Left cardiac atrium (tissue), 4 donors: ENCODE measurements around the gene HIF1A. TPM values are rescaled to one million over a fixed set of nuclear protein-coding genes. Genes with fewer than 3 reads are reported as not detected.
A peak's percentile ranks its signal among the peaks of the same experiment; 100 is the strongest.

Experiments used
- ATAC-seq, 2 donors: fragments of 200-7000 bp; cut with Tn5 transposase; one replicate each; pipeline ENCODE4 v1.9.1; 2020; ENCODE audit warnings: mild to moderate bottlenecking in 2 of 2, moderate library complexity in 2 of 2
- DNase-seq: peaks from one replicate; pipeline ENCODE4 v3.0.0-alpha.2; 2020
- intact Hi-C, 2 donors: fragments of 100-400 bp; cut with DNase I; formaldehyde crosslinking; loops; one replicate each; pipeline versions ENCODE4 v1.14.1 to v1.15.1; 2022 to 2023
- total RNA-seq, 2 donors: library from RNA; stranded (reverse); fragmentation: NEBNext Ultra II Directional; extraction: Animal tissue kit (Norgen Biotek cat#: 25700); gene quantifications; one replicate each; pipeline ENCODE4 v1.2.1, GENCODE V29; 2021
- donor health status: DM: no; HTN: yes; CAD: no.
- donor health status: DM: no; HTN: yes; CAD: no; lungs with severe emphysema.
- donor health status: DM: yes; HTN: yes; CAD: no.
- donor health status: Dilated cardiomyopathy.

HIF1A gene
- total RNA-seq, 2 donors from 2014 or later = 50.9 to 109 TPM

DNA sequence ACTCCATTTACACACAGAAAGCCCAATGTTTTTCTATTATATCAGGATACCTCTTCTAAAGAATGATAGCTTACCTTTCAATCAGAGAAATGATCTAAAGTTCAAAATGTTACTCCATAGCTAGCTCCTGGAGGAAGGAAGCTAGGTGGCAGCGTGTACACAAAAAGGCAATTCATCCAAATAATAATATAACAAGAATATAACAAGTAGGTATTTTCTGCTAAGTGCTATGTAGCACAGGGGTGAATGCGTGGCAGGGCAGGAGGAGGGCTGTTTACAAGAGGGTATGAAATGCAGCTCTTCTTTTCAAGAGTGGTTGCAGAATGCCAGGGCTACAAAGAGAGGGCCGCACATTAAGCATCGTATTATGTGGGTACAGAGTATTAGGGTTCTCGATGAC, 66.2 kb downstream of the HIF1A start:
- intact Hi-C loops = no loop called here
- DNase-seq = no peak
- peak; percentile 2 to 3 for ATAC-seq

DNA sequence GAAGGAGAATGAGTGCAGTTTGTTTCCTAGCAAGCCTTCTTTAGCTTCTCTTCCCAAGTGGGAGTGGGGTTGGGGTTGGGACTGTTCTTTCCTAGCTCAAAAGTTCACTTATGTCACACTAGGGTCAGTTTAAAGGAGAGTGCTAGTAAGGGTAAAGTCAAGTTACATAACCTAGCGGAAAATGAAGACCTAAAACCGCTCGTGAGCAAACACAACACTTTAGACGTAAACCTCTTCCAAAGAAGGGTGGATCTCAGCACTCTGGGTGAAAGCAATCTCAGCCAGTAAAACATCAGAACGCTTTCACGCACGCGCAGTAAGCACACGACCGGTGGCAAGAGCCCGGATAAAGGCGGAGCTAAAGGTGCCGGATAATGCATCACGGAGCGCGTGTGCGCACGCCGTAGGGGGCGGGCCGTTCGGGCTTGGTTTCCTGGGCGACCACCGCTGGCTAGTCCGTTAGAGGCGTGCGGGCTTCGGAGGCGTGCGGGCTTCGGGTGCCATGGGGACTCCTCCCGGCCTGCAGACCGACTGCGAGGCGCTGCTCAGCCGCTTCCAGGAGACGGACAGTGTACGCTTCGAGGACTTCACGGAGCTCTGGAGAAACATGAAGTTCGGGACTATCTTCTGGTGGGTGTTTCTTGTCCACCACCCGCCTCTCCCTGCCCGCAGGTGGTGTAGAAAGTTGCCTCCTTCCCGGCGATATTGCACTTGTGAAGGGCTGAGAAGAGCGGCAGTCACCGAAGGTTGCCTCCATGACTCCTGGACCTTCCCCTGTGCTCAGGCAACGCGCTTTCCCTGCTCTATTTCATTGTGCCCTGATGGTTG, 66.9 kb downstream of the HIF1A start, which contains the start of gene SNAPC1:
SNAPC1 (plus strand) TSS at position 462 of the 828 bp plus-strand sequence; CDS start at position 503, 41 bp downstream.
- intact Hi-C loops = no loop called here
- ATAC-seq = peak; percentile 99 to 100

DNA sequence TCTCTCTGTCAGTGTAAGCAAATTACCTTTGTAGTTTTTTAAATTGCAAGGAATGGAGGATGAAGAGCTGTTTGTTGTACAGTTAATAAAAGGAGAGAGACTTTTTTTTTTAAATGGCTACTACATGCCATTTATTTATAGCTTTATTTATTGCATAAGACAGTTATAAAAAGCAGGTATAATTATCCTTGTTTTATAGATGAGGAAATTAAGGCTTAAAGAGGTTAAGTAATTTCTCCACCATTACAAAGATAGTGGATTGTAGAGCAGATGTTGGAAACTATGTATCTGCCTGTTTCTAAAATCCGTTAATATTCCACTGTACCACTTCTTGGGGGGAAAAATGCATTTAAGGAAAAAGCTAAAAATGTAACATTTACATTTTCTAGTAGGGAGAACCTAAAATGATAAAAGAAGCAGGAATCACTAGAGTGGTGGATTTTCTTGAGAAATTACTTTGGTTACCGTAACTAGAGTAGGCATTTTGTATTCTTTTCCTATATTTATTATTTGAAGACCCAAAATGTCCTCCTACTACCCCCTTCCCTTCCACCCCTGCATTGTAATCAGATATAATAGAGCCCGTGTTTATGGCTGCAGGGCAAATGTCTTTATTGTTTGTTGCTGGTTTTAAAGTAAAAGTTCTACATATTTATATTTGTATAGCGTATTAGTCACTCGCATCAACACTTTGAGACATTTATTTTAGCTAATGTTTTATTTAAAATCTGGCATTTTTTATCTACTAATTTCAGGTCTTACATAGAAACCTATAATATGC, 69.2 kb downstream of the HIF1A start:
- no peak for DNase-seq
- intact Hi-C loops = no loop called here

More for the DNA sequence above, 66.9 kb downstream of the HIF1A start, which contains the start of gene SNAPC1:
- DNase-seq = peak; percentile 98

GRCh38 chr14:61765225-61765943, 70.1 kb downstream of the HIF1A start:
- intact Hi-C loops = no loop called here

More for the DNA sequence above, 69.2 kb downstream of the HIF1A start:
- no peak for ATAC-seq

GRCh38 chr14:61766151-61766550, 70.8 kb downstream of the HIF1A start:
- ATAC-seq (no peak), DNase-seq (no peak)
- intact Hi-C loops = no loop called here

More at GRCh38 chr14:61765225-61765943, 70.1 kb downstream of the HIF1A start:
- DNase-seq (no peak), ATAC-seq (no peak)

- DNase-seq (no peak), ATAC-seq (peak in 1 of 2 donors; percentile 70)
- intact Hi-C loops = no loop called here
Measured at GRCh38 chr14:61768240-61768639, 72.9 kb downstream of the HIF1A start.

- DNase-seq (no peak), ATAC-seq (no peak)
- intact Hi-C loops = no loop called here
Measured at GRCh38 chr14:61769893-61770292, 74.6 kb downstream of the HIF1A start.

DNA sequence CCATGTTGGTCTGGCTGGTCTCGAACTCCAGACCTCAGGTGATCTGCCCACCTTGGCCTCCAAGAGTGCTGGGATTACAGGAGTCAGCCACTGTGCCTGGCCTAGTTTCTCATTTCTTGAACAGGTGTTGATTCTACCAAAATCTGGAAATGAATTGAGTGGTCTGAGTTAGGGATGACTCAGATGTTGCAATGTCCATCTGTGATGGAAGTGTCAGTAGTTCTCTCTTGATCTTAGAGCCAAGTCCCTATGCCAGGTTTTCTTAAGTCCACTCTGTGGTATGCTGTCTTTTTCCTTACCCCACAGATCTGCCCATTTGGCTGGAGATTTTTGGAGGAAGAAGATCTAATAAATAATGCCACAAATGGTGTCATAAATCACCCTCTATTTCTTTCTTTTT, 79.5 kb downstream of the HIF1A start:
- intact Hi-C loops = no loop called here
- ATAC-seq = no peak

GRCh38 chr14:61780125-61780524, 84.8 kb downstream of the HIF1A start:
- no peak for DNase-seq
- intact Hi-C loops = no loop called here
- ATAC-seq = no peak

More for the DNA sequence above, 79.5 kb downstream of the HIF1A start:
- DNase-seq = no peak

GRCh38 chr14:61797309-61797708, 102.0 kb downstream of the HIF1A start:
- ATAC-seq (no peak), DNase-seq (no peak)
- intact Hi-C loops = no loop called here

Other genes with a start within 250 kb of the HIF1A start
- gene SNAPC1, start 66.9 kb downstream of the HIF1A start, total RNA-seq = 1 to 10 TPM; 6.8 to 9.6 TPM
- gene SYT16, start 117.2 kb downstream of the HIF1A start, total RNA-seq = under 1 TPM; 0.32 to 0.60 TPM